ENCODE results near the gene CMSS1. TPM values are rescaled to one million over a fixed set of nuclear protein-coding genes. Genes with fewer than 3 reads are reported as not detected.

Gene CMSS1
- total RNA-seq, 1 experiment from 2014 or later = 64.1 TPM

GRCh38 chr3:100150473-100150872 lies 332.8 kb downstream of the CMSS1 start (continued):
- no peak for TF ChIP-seq CTCF (IDR thresholded peaks at IDR 0.05 in 2 of 3, conservative IDR thresholded peaks at IDR 0.05 in 1 of 3; ENCODE audit: borderline replicate concordance in 1 of 3, insufficient read depth in 1 of 3, low read depth in 2 of 3, low read length in 2 of 3)

GRCh38 chr3:100151024-100151707 lies 333.5 kb downstream of the CMSS1 start:
- no TSS peak for BruUV-seq (replicated peaks)
- RAD21 ChIA-PET (ENCODE audit: low non-redundant PET in 1 of 2, low total read pairs in 2 of 2, uncharacterized antibody in 2 of 2, unreplicated experiment in 2 of 2) = no interaction called here

More at GRCh38 chr3:100151024-100151707, 333.5 kb downstream of the CMSS1 start:
- Histone ChIP-seq H3K4me2 (ENCODE audit: low read length) (no peak overlapping the region), H3K79me2 (ENCODE audit: insufficient read depth, low read length) (no peaks in the 10 kb centered on the region), H3K4me3 (replicated peaks in 1 of 2; ENCODE audit: low read depth in 1 of 2, low read length in 2 of 2) (no peak overlapping the region), H3K9me2 (ENCODE audit: insufficient read depth) (no peaks in the 10 kb centered on the region), H3K27me3 (ENCODE audit: insufficient read depth, low read length) (no peaks in the 10 kb centered on the region), H4K20me1 (ENCODE audit: insufficient read depth) (no peaks in the 10 kb centered on the region), H3K27ac (ENCODE audit: low read depth, low read length) (no peak overlapping the region), H3K9ac (ENCODE audit: low read length) (no peak overlapping the region), H3K36me3 (ENCODE audit: control insufficient read depth in 1 of 2, insufficient read depth in 2 of 2, low read length in 2 of 2) (peaks cover 0 to 6% of the 10 kb centered on the region in 2 experiments; a peak in 2 of 4 replicates), H2AFZ (ENCODE audit: low read depth, low read length, poor library complexity, severe bottlenecking) (no peak overlapping the region), H3K4me1 (ENCODE audit: control insufficient read depth in 1 of 2, insufficient read depth in 2 of 2, low read length in 2 of 2) (no peaks in the 10 kb centered on the region), H3K9me3 (ENCODE audit: control insufficient read depth in 1 of 2, insufficient read depth in 1 of 2, low read depth in 1 of 2, low read length in 2 of 2) (peaks cover 0 to 5% of the 10 kb centered on the region in 2 experiments; a peak in 1 of 4 replicates)
- ATAC-seq = no peak
- intact Hi-C loops (cut with micrococcal nuclease) = no loop called here
- POLR2A ChIA-PET = no interaction called here
- no peak for DNase-seq (ENCODE audit: low read depth, low spot score)
- CTCF ChIA-PET = no interaction called here
- TF ChIP-seq REST (IDR thresholded peaks at IDR 0.05; ENCODE audit: low read depth) (no peak), SP1 (IDR thresholded peaks at IDR 0.05; ENCODE audit: low read depth) (no peak), POLR2AphosphoS5 (IDR thresholded peaks at IDR 0.05; ENCODE audit: low read depth, low read length) (no peak), FOSL1 (IDR thresholded peaks at IDR 0.05; ENCODE audit: low read depth) (no peak), ZBTB33 (IDR thresholded peaks at IDR 0.05; ENCODE audit: extremely low read depth, insufficient replicate concordance, low read length) (no peak), CBX3 (IDR thresholded peaks at IDR 0.05; ENCODE audit: low read depth) (no peak), MAX (IDR thresholded peaks at IDR 0.05) (no peak), ELF1 (IDR thresholded peaks at IDR 0.05; ENCODE audit: borderline replicate concordance, low read depth) (no peak), CEBPB (IDR thresholded peaks at IDR 0.05; ENCODE audit: low read depth) (no peak), EGR1 (IDR thresholded peaks at IDR 0.05; ENCODE audit: low read depth) (no peak), POLR2A (IDR thresholded peaks at IDR 0.05; ENCODE audit: borderline replicate concordance, extremely low read depth, insufficient read depth, insufficient read length) (no peak), TCF7L2 (IDR thresholded peaks at IDR 0.05; ENCODE audit: borderline replicate concordance, extremely low read depth, insufficient read depth, insufficient read length) (no peak)
